ENCODE measurements around the gene RBAK. TPM values are rescaled to one million over a fixed set of nuclear protein-coding genes. Genes with fewer than 3 reads are reported as not detected.

The RBAK gene
- total RNA-seq (2022; extraction: Qiagen RNA extraction; ENCODE audit: low read depth): 5.4 to 7.6 TPM (median 5.7 TPM) in 5 replicates

DNA sequence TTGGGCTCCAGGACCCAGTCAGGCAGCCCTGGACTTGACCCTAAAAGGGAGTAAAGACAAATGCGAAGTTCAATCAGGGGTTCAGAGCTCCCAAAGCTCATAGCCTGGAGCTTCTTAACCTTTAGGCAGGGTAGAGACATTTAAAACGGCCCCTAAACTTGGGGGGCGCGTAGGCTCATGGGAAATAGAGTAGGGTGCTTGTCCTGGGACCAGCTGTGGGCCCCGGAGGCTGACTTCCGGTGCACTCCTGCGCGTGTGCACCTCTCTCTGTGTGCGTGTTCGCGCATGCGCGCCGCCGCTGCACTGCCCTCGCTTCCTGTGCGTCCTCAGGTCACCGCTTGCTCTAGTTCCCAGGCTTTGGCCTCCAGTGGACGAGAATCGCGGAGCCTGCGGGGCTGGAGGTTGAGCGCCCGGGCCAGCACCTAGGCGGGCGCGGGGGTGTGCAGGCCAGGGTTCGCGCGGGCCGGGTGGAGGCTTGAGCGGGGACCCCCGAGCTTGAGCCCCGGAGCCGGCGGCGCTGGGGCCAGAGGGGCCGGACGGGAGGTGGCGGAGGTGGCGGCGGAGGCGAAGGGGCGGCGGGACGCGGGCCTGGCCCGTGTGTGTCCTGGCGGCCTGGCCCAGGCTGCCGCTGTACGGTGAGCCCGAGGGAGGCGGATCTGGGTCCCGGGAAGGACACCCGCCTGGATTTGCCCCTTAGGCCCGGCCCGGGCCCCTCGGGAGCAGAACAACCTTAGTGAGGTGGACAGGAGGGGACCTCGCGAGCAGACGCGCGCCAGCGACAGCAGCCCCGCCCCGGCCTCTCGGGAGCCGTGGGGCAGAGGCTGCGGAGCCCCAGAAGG is at the start of gene RBAK:
Gene RBAK (plus strand): TSS at position 303 of the 839 bp plus-strand sequence. CDS start 2,217 bp downstream, outside the sequence.

Other genes with a start within 250 kb of the RBAK start
- not detected in 5 replicates for gene PAPOLB, start 183.8 kb upstream of the RBAK start, total RNA-seq (2022; extraction: Qiagen RNA extraction; ENCODE audit: low read depth)
- gene RADIL, start 162.1 kb upstream of the RBAK start, total RNA-seq (2022; extraction: Qiagen RNA extraction; ENCODE audit: low read depth): 1.2 to 2.4 TPM (median 1.6 TPM) in 5 replicates
- not detected in 5 replicates for gene MMD2, start 86.7 kb upstream of the RBAK start, total RNA-seq (2022; extraction: Qiagen RNA extraction; ENCODE audit: low read depth)
- 49.3 to 59.0 TPM (median 56.5 TPM) in 5 replicates for gene WIPI2, start 144.4 kb downstream of the RBAK start, total RNA-seq (2022; extraction: Qiagen RNA extraction; ENCODE audit: low read depth)
- 10.0 to 14.9 TPM (median 13.3 TPM) in 5 replicates for gene SLC29A4, start 237.1 kb downstream of the RBAK start, total RNA-seq (2022; extraction: Qiagen RNA extraction; ENCODE audit: low read depth)